DMS53 treated with DMSO at 0.1 percent for 48 hours (cell line): ENCODE results near the gene MSANTD2.

ENCODE experiments used
- DNase-seq: peaks from one replicate; lab custom pipeline; 2025; ENCODE audit not compliant: unreplicated experiment; lab: John Stamatoyannopoulos, UW

MSANTD2 gene

GRCh38 chr11:124821995-124822730 lies 22.0 kb upstream of the MSANTD2 start:
- no peak for DNase-seq

GRCh38 chr11:124817036-124817435 lies 16.8 kb upstream of the MSANTD2 start:
- DNase-seq, result no peak

GRCh38 chr11:124814739-124815138 lies 14.5 kb upstream of the MSANTD2 start:
- no peak for DNase-seq

DNA sequence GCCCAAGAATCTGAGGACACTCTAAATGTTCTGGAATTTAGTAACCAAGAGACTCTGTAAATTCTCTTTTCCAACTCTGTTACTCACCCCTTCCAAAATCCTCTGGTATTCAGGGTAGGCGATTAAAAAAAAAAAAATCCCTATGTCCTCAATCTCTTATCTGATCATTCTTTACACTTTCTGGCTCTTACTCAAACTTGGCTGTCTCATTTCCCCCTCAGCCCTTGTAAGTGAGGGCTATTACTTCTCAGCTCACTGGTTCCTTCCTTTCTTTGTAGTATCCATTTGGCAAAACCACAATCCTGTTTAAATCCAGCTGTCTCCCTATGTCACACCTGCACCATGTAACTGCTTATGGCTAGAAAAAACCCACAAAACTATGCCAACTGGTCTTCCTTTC lies 12.7 kb upstream of the MSANTD2 start:
- DNase-seq, result no peak

GRCh38 chr11:124811399-124812125 lies 11.4 kb upstream of the MSANTD2 start:
- no peak for DNase-seq

DNA sequence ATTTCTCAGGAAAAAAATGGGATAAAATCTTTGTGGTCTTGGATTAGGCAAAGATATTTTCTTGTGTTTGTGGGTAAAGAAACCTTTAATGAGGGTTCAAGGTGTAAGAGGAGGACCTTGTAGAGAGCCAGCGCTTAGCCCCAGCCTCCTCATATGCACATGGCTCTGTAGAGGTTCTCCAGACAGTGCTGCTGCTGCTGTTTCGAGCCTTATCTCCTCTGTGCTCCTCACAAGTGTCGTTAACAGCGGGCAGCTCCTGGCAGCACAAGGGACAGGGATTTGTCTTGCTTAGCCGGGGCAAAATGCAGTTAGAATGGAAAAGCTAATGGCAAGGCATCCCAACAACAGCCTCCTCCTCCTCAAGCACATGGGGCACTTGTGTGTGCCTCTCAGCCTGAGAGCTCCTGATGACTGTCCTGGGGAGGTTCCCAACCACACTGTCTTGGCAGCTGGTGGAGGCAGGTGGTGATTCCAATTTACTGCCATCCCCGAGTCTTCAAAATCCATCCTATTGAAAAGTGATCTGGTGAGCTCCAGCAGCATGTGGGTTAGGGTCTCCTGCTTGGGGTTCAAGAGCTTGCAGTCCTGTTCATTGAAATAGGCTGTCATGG lies 7.6 kb upstream of the MSANTD2 start:
- DNase-seq, result no peak

DNA sequence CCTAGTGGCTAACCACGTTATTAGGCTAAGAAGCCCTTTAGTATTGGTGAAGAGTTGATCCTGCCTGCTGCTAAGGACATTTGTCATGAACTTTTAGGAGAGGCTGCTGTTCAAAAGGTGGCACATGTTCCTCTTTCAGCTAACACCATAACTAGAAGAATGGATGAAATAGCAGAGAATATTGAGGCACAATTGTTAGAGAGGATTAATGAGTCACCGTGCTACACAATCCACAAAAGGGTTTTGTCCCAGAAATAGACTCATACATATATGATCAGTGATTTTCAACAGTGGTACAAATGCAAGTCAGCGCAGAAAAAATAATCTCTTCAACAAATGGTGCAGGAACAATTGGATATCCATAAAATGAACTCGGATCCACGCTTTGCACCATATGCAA lies 7.0 kb upstream of the MSANTD2 start:
- no peak for DNase-seq

GRCh38 chr11:124804884-124805283 lies 4.7 kb upstream of the MSANTD2 start:
- DNase-seq, result no peak

DNA sequence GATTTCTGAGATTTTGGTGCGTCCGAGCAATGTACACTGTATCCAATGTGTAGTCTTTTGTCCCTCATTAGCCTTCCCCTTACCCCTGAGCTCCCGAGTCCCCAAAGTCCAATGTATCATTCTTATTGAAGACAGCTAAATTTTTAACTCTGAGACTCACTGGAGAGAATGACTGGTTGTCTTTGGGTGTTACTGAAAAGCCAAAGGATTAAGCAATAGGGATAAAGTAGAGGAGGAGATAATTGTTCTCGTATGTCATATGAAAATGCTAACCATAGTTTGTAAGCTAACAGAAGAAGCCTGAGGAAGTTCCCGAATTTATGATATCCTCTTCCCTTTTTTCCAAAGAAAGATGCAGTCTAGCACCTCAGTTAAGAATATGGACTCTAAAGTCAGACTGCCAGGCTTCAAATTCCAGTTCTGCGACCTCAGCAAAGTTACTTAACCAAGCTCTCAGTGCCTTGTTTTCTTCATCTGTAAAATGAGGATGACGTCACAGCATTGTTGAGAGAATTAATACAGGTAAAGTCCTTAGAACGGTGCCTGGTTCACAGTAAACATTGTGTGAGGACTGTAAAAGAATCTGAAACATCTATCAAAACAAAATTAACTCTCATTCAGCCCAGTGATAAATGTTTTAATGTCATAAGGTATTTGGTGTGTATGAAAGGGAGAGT lies 1.6 kb upstream of the MSANTD2 start:
- DNase-seq, result no peak

GRCh38 chr11:124801014-124801413 lies 808 bp upstream of the MSANTD2 start:
- DNase-seq, result no peak

GRCh38 chr11:124799348-124800225 lies 619 bp downstream of the MSANTD2 start:
- DNase-seq, result no peak

- no peak for DNase-seq
Observed at GRCh38 chr11:124798991-124799347, 1.2 kb downstream of the MSANTD2 start.

DNA sequence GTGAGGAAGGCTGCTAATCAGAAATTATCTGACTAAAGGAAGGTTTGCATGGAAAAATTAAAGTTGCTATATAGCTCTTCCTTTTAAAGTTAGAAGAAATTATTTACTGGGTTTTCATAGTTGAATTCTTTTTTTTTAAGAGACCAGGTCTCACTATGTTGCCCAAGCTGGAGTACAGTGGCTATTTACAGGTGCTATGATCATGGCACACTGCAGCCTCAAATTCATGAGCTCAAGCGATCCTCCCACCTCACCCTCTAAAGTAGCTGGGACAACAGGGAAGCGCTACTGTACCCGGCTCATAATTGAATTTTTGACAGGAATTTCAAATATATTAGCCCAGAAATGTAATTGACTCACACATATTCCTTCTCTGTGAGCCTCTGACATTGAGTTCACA lies 3.9 kb downstream of the MSANTD2 start:
- DNase-seq, result no peak

GRCh38 chr11:124793466-124794278 lies 6.5 kb downstream of the MSANTD2 start:
- peak; percentile 30 for DNase-seq

GRCh38 chr11:124791626-124792341 lies 8.4 kb downstream of the MSANTD2 start:
- DNase-seq, result peak; percentile 24

- DNase-seq, result no peak
Observed at GRCh38 chr11:124788521-124788920, 11.7 kb downstream of the MSANTD2 start.

- no peak for DNase-seq
Observed at GRCh38 chr11:124784051-124784450, 16.2 kb downstream of the MSANTD2 start.

DNA sequence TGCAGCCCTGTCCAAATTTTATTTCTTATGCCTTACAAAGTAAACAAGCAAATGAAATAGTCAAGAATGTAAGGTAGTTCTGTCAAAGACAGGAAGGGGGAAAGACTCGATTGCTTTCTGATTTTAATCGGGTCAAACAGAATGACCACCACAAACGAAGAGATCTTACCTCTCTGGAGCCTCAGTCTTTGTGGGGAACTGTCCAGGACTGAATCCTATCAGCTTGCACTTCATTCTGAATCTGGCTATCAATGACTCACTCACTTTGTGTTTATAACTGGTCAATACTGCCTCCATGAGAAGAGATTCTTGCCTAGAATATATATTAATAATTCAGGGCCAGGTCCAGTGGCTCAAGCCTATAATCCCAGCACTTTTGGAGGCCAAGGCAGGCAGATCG lies 17.2 kb downstream of the MSANTD2 start:
- DNase-seq, result no peak

GRCh38 chr11:124779568-124779967 lies 20.6 kb downstream of the MSANTD2 start:
- no peak for DNase-seq
